Stimulated activated CD4-positive, alpha-beta T cell treated with anti-CD3 and anti-CD28 coated beads, Interleukin-2, amount 100 ng/mL, for 4 hours (primary cell): ENCODE measurements around the gene KDF1.
"Not testable (repeated sequence)": the region's sequence is repeated elsewhere in the genome, so short reads cannot be mapped to it uniquely, and the experiment has no call there.

Experiments used
- DNase-seq: peaks from one replicate; pipeline ENCODE4 v3.0.0-alpha.2; 2020; ENCODE audit warnings: low read depth

The KDF1 gene

GRCh38 chr1:26994020-26994786 lies 33.9 kb upstream of the KDF1 start:
- no peak for DNase-seq

- DNase-seq = peak; percentile 57
Observed at GRCh38 chr1:26993237-26994019, 33.2 kb upstream of the KDF1 start, which contains the start of gene TRNP1. Gene TRNP1 (plus strand): TSS chr1:26993692. CDS start chr1:26993787, 95 bp downstream.

GRCh38 chr1:26991310-26992116 lies 31.2 kb upstream of the KDF1 start:
- DNase-seq = no peak

GRCh38 chr1:26989403-26990109 lies 29.3 kb upstream of the KDF1 start:
- DNase-seq = not testable (repeated sequence)

GRCh38 chr1:26986658-26987057 lies 26.4 kb upstream of the KDF1 start:
- DNase-seq = no peak

GRCh38 chr1:26984291-26984690 lies 24.0 kb upstream of the KDF1 start:
- no peak for DNase-seq

- DNase-seq = no peak
Observed at GRCh38 chr1:26983863-26984262, 23.6 kb upstream of the KDF1 start.

- DNase-seq = no peak
Observed at GRCh38 chr1:26981146-26981846, 21.0 kb upstream of the KDF1 start.

- DNase-seq = no peak
Observed at GRCh38 chr1:26978901-26979300, 18.6 kb upstream of the KDF1 start.

- DNase-seq = no peak
Observed at GRCh38 chr1:26976621-26977510, 16.6 kb upstream of the KDF1 start.

GRCh38 chr1:26972821-26973220 lies 12.6 kb upstream of the KDF1 start:
- DNase-seq = no peak

GRCh38 chr1:26972390-26972789 lies 12.1 kb upstream of the KDF1 start:
- no peak for DNase-seq

GRCh38 chr1:26971590-26971989 lies 11.3 kb upstream of the KDF1 start:
- no peak for DNase-seq

GRCh38 chr1:26970810-26971209 lies 10.5 kb upstream of the KDF1 start:
- no peak for DNase-seq

GRCh38 chr1:26965628-26966027 lies 5.4 kb upstream of the KDF1 start:
- no peak for DNase-seq

GRCh38 chr1:26965213-26965612 lies 4.9 kb upstream of the KDF1 start:
- no peak for DNase-seq

GRCh38 chr1:26961826-26962225 lies 1.6 kb upstream of the KDF1 start:
- no peak for DNase-seq

GRCh38 chr1:26960625-26960966 lies 328 bp upstream of the KDF1 start:
- no peak for DNase-seq

GRCh38 chr1:26959270-26959669 lies 998 bp downstream of the KDF1 start:
- DNase-seq = no peak

- DNase-seq = no peak
Observed at GRCh38 chr1:26957306-26957705, 3.0 kb downstream of the KDF1 start.
